Psoas muscle (tissue), 8 donors: ENCODE measurements around the gene CBX6. TPM values are rescaled to one million over a fixed set of nuclear protein-coding genes. Genes with fewer than 3 reads are reported as not detected.

Experiments
- ATAC-seq, 4 donors: fragments of 200-7000 bp; cut with Tn5 transposase; one replicate each; pipeline ENCODE4 v1.9.1; 2020; ENCODE audit warnings: moderate library complexity in 3 of 4, mild to moderate bottlenecking in 2 of 4
- DNase-seq, 2 donors: peaks; one replicate each; pipeline ENCODE4 v3.0.0-alpha.2; 2020
- H3K27ac ChIP-seq: fragments of 200-600 bp; one replicate; pipeline ENCODE4 v1.8.0; 2022
- H3K27me3 ChIP-seq, 3 donors: fragments of 200-600 bp in 1 of 3; one replicate each; pipeline versions ENCODE4 v1.6.1 to v1.8.0; 2013 to 2022; ENCODE audit warnings: low read length in 2 of 3, mild to moderate bottlenecking in 2 of 3, moderate library complexity in 1 of 3; ENCODE audit not compliant: insufficient read depth in 3 of 3
- H3K36me3 ChIP-seq, 2 donors: fragments of 200-600 bp in 1 of 2; one replicate each; pipeline versions ENCODE4 v1.6.1 to v1.8.0; 2013 to 2022; ENCODE audit warnings: low read depth in 1 of 2, mild to moderate bottlenecking in 1 of 2, moderate library complexity in 1 of 2; ENCODE audit not compliant: insufficient read depth in 1 of 2
- H3K4me1 ChIP-seq: fragments of 200-600 bp; one replicate; pipeline ENCODE4 v1.8.0; 2022
- H3K4me3 ChIP-seq: fragments of 200-600 bp; one replicate; pipeline ENCODE4 v1.8.0; 2022; ENCODE audit warnings: mild to moderate bottlenecking
- H3K9me3 ChIP-seq: fragments of 200-600 bp; one replicate; pipeline ENCODE4 v1.8.0; 2022
- WGBS, 3 donors: extraction: QIAGEN DNeasy Blood & Tissue Kit; methylation state at CpG; one replicate each; pipeline versions ENCODE4 v1.1.6 to v1.1.7; 2013; 5-methylcytosine and 5-hydroxymethylcytosine counted together
- intact Hi-C, 2 donors: fragments of 100-400 bp; cut with DNase I; formaldehyde crosslinking; loops; one replicate each; pipeline versions ENCODE4 v1.11.0 to v1.14.2; 2022
- polyA plus RNA-seq, 3 donors: library from polyadenylated mRNA; stranded (reverse); fragments of 200-250 nt; gene quantifications; one replicate each; pipeline ENCODE4 v1.2.3, GENCODE V29; 2013
- total RNA-seq, 4 donors: library from RNA; stranded (reverse); fragmentation: NEBNext Ultra II Directional in 2 of 4; extraction: Animal tissue kit (Norgen Biotek cat#: 25700) in 2 of 4; gene quantifications; one replicate each; pipeline versions ENCODE4 v1.2.1 to v1.2.4, GENCODE V29; 2021 to 2023
- TF ChIP-seq, protein P1 (sequence below): fragments of 200-600 bp; IDR thresholded peaks from one replicate; pipeline ENCODE4 v1.8.0; 2022; ENCODE audit warnings: antibody characterized with exemption
- donor health status: healthy with polysubstance abuse.
- donor health status: DM: no; HTN: no; CAD: no; lungs with moderate emphysema.
- donor health status: Bipolar disorder and iron deficiency.
- donor health status: healthy.
- donor health status: DM: yes; HTN: yes; CAD: no.
- donor health status: DM: no; HTN: no; CAD: no.
- donor health status: DM: no; HTN: no; CAD: no.
- donor health status: DM: yes; HTN: yes; CAD: no.

CBX6 gene
- total and polyA plus RNA-seq, 7 donors: 5.2 to 21.0 (median 17.1) TPM

DNA sequence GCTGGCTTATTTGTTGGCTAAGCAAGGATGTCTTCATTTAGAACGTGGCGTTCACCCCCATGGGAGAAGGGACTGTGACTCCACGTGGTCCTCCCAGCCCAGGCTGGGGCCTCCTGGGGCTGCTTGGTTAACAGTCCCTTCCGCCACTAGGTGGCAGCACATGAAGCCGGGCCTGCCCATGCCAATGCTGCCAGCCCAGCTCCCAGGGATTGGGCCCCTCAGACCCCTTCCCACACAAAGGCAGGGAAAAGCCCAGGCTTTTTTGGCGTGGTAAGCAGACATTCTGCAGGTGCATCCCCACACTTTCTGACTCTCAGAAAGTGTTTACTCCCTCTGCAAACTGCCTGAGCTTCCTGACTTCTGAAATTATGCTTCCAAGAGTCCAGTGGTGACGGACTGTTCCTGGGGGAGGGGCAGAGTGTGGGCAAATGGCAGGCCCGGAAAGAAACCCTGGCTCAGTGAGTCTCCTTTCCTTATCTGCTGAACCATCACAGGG, 3.1 kb downstream of the CBX6 start:
- TF ChIP-seq, protein P1, sequence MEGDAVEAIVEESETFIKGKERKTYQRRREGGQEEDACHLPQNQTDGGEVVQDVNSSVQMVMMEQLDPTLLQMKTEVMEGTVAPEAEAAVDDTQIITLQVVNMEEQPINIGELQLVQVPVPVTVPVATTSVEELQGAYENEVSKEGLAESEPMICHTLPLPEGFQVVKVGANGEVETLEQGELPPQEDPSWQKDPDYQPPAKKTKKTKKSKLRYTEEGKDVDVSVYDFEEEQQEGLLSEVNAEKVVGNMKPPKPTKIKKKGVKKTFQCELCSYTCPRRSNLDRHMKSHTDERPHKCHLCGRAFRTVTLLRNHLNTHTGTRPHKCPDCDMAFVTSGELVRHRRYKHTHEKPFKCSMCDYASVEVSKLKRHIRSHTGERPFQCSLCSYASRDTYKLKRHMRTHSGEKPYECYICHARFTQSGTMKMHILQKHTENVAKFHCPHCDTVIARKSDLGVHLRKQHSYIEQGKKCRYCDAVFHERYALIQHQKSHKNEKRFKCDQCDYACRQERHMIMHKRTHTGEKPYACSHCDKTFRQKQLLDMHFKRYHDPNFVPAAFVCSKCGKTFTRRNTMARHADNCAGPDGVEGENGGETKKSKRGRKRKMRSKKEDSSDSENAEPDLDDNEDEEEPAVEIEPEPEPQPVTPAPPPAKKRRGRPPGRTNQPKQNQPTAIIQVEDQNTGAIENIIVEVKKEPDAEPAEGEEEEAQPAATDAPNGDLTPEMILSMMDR: peak; percentile 89
- H3K27me3 ChIP-seq: no peaks in the 10 kb centered on the region
- 9 to 14% (median 11%) methylated on average over 8 of the region's 8 CpGs for WGBS, 3 donors
- H3K36me3 ChIP-seq: peaks cover 0 to 37% of the 10 kb centered on the region in 2 donors
- DNase-seq (peak; percentile 83 to 90), ATAC-seq (peak; percentile 48 to 53 (median 51))
- no peaks in the 10 kb centered on the region for H3K9me3 ChIP-seq
- H3K27ac ChIP-seq: no peak overlapping the region
- peaks cover 20% of the 10 kb centered on the region for H3K4me1 ChIP-seq
- intact Hi-C loops: loop anchor here (5.0 kb wide), 1 partner anchor 253 kb away; no protein-coding TSS in a partner anchor
- no peak overlapping the region for H3K4me3 ChIP-seq

GRCh38 chr22:38868286-38868721, 3.7 kb downstream of the CBX6 start:
- ATAC-seq: no peak
- no peak overlapping the region for H3K27ac ChIP-seq
- DNase-seq: no peak
- peaks cover 20% of the 10 kb centered on the region for H3K4me1 ChIP-seq
- peaks cover 0 to 37% of the 10 kb centered on the region in 2 donors for H3K36me3 ChIP-seq
- no peaks in the 10 kb centered on the region for H3K9me3 ChIP-seq
- TF ChIP-seq, protein P1: no peak
- intact Hi-C loops: loop anchor here (5.0 kb wide), 1 partner anchor 254 kb away; no protein-coding TSS in a partner anchor
- H3K27me3 ChIP-seq: no peaks in the 10 kb centered on the region
- H3K4me3 ChIP-seq: no peak overlapping the region
- WGBS, 3 donors: 86 to 90% (median 87%) methylated on average over 8 of the region's 8 CpGs

GRCh38 chr22:38867471-38868285, 4.3 kb downstream of the CBX6 start:
- H3K27me3 ChIP-seq: no peaks in the 10 kb centered on the region
- WGBS, 3 donors: 85 to 91% (median 90%) methylated on average over 18 of the region's 18 CpGs
- intact Hi-C loops: loop anchor here (5.0 kb wide), 1 partner anchor 255 kb away; no protein-coding TSS in a partner anchor
- no peak overlapping the region for H3K4me3 ChIP-seq
- peaks cover 20% of the 10 kb centered on the region for H3K4me1 ChIP-seq
- H3K27ac ChIP-seq: no peak overlapping the region
- H3K36me3 ChIP-seq: peaks cover 0 to 37% of the 10 kb centered on the region in 2 donors
- TF ChIP-seq, protein P1: no peak
- ATAC-seq: no peak
- no peak for DNase-seq
- H3K9me3 ChIP-seq: no peaks in the 10 kb centered on the region

GRCh38 chr22:38867124-38867455, 4.9 kb downstream of the CBX6 start:
- WGBS, 3 donors: 77 to 86% (median 83%) methylated on average over 11 to 13 of the region's 13 CpGs
- TF ChIP-seq, protein P1: no peak
- Histone ChIP-seq H3K4me3 (no peak overlapping the region), H3K27ac (no peak overlapping the region), H3K9me3 (no peaks in the 10 kb centered on the region), H3K27me3 (peaks cover 0 to 2% (median 0%) of the 10 kb centered on the region in 3 donors), H3K4me1 (peaks cover 20% of the 10 kb centered on the region), H3K36me3 (peaks cover 0 to 37% of the 10 kb centered on the region in 2 donors)
- intact Hi-C loops: loop anchor here (5.0 kb wide), 1 partner anchor 255 kb away; no protein-coding TSS in a partner anchor
- ATAC-seq (no peak), DNase-seq (no peak)
